Muscle of arm (tissue), 12 donors: ENCODE data around the gene LSAMP. TPM values are rescaled to one million over a fixed set of nuclear protein-coding genes. Genes with fewer than 3 reads are reported as not detected.

Source experiments
- DNase-seq: peaks from one replicate; pipeline ENCODE4 v3.0.0-alpha.2; 2013
- polyA plus RNA-seq, 12 donors: library from polyadenylated mRNA; unstranded; fragments of 120-200 nt; gene quantifications; one replicate each; pipeline ENCODE4 v1.2.1, GENCODE V29; 2013; ENCODE audit not compliant: insufficient read length in 12 of 12

Gene LSAMP
- polyA plus RNA-seq, 12 donors, result 4.1 to 21.6 (median 7.8) TPM; not detected in 1

GRCh38 chr3:116374901-116375300 lies 70.4 kb downstream of the LSAMP start:
- no peak for DNase-seq

- no peak for DNase-seq
Observed at GRCh38 chr3:116367761-116368395, 77.4 kb downstream of the LSAMP start.

- DNase-seq, result no peak
Observed at GRCh38 chr3:116356056-116356455, 89.2 kb downstream of the LSAMP start.

GRCh38 chr3:116354382-116354781 lies 90.9 kb downstream of the LSAMP start:
- DNase-seq, result no peak

GRCh38 chr3:116350119-116350733 lies 95.1 kb downstream of the LSAMP start:
- no peak for DNase-seq

- DNase-seq, result no peak
Observed at GRCh38 chr3:116348216-116348615, 97.1 kb downstream of the LSAMP start.

- DNase-seq, result no peak
Observed at GRCh38 chr3:116342499-116342898, 102.8 kb downstream of the LSAMP start.

GRCh38 chr3:116341899-116342298 lies 103.4 kb downstream of the LSAMP start:
- no peak for DNase-seq

GRCh38 chr3:116341381-116341780 lies 103.9 kb downstream of the LSAMP start:
- no peak for DNase-seq

GRCh38 chr3:116340680-116341216 lies 104.5 kb downstream of the LSAMP start:
- DNase-seq, result no peak

GRCh38 chr3:116339441-116340028 lies 105.8 kb downstream of the LSAMP start:
- DNase-seq, result peak; percentile 36

GRCh38 chr3:116338713-116339112 lies 106.6 kb downstream of the LSAMP start:
- DNase-seq, result no peak

GRCh38 chr3:116337229-116337628 lies 108.1 kb downstream of the LSAMP start:
- no peak for DNase-seq

GRCh38 chr3:116331380-116331779 lies 113.9 kb downstream of the LSAMP start:
- no peak for DNase-seq

GRCh38 chr3:116322750-116323375 lies 122.4 kb downstream of the LSAMP start:
- DNase-seq, result no peak

GRCh38 chr3:116318370-116318769 lies 126.9 kb downstream of the LSAMP start:
- no peak for DNase-seq

- DNase-seq, result peak; percentile 11
Observed at GRCh38 chr3:116316771-116317170, 128.5 kb downstream of the LSAMP start.

GRCh38 chr3:116314476-116314875 lies 130.8 kb downstream of the LSAMP start:
- no peak for DNase-seq

GRCh38 chr3:116306720-116307119 lies 138.6 kb downstream of the LSAMP start:
- DNase-seq, result no peak

GRCh38 chr3:116306149-116306548 lies 139.1 kb downstream of the LSAMP start:
- DNase-seq, result no peak

- no peak for DNase-seq
Observed at GRCh38 chr3:116302087-116302747, 143.1 kb downstream of the LSAMP start.

- DNase-seq, result no peak
Observed at GRCh38 chr3:116301422-116301821, 143.9 kb downstream of the LSAMP start.
